Measurements from ENCODE around the gene FRMD4B. TPM values are rescaled to one million over a fixed set of nuclear protein-coding genes. Genes with fewer than 3 reads are reported as not detected.

Gene FRMD4B
- total and polyA plus RNA-seq, 10 of the 15 experiments (the other 5 are each of a cell fraction or from before 2014, with no cell fraction given), result 3.9 to 11.4 (median 8.0) TPM

DNA sequence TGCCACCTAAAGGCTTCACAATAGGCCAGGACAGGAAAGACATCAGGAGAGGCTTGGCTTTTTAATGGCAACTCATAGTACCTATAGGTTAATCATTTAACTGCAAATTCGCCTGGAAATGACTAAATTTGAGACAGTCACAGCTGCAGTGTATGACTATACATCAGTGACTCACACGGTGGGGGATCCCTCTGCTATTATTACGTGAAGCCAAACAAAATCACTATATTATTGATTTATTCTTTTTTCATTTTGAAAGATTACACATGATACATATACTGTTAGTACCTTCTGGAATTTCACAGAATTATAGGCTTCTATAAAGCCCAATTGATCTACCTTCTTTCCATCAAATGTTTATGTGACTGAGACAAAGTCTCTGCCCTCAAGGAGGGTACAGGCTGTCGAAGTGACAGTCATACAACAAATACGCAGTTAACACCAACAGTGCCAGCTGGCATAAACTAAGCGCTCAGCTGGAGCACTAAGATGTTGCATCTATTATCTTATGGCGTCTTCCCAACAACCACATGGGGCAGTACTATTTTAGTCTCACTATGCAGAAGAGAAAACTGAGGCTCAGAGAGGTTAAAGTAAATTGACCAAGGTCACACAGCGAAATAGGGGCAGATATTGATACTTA, 181.5 kb downstream of the FRMD4B start (continued):
- TF ChIP-seq, protein P1, sequence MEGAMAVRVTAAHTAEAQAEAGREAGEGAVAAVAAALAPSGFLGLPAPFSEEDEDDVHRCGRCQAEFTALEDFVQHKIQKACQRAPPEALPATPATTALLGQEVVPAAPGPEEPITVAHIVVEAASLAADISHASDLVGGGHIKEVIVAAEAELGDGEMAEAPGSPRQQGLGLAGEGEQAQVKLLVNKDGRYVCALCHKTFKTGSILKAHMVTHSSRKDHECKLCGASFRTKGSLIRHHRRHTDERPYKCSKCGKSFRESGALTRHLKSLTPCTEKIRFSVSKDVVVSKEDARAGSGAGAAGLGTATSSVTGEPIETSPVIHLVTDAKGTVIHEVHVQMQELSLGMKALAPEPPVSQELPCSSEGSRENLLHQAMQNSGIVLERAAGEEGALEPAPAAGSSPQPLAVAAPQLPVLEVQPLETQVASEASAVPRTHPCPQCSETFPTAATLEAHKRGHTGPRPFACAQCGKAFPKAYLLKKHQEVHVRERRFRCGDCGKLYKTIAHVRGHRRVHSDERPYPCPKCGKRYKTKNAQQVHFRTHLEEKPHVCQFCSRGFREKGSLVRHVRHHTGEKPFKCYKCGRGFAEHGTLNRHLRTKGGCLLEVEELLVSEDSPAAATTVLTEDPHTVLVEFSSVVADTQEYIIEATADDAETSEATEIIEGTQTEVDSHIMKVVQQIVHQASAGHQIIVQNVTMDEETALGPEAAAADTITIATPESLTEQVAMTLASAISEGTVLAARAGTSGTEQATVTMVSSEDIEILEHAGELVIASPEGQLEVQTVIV (IDR thresholded peaks at IDR 0.05; ENCODE audit: borderline replicate concordance, partially characterized antibody), result no peak
- TF ChIP-seq TCF3 (IDR thresholded peaks at IDR 0.05; ENCODE audit: borderline replicate concordance, insufficient read depth, low read depth, low read length) (0 out of 2 replicates have a peak, but pooled peaks have one; percentile 9), FOXM1 (IDR thresholded peaks at IDR 0.05; ENCODE audit: low read depth, low read length) (peak; percentile 43; the same call in 1 of the 2 replicates), ZBED1 (IDR thresholded peaks at IDR 0.05; ENCODE audit: borderline replicate concordance) (0 out of 2 replicates have a peak, but pooled peaks have one; percentile 64), IKZF2 (IDR thresholded peaks at IDR 0.05) (peak; percentile 37 to 53; a peak in 1 of 4 replicates), EP300 (IDR thresholded peaks at IDR 0.05; ENCODE audit: borderline replicate concordance in 1 of 2, control insufficient read depth in 1 of 2, low read depth in 2 of 2, low read length in 2 of 2) (peak in 1 of 2 experiments; percentile 57; a peak in 1 of 4 replicates), IRF4 (IDR thresholded peaks at IDR 0.05; ENCODE audit: low read depth, low read length) (peak; percentile 44; the same call in 1 of the 2 replicates), DPF2 (IDR thresholded peaks at IDR 0.05) (peak; percentile 70; the same call in 1 of the 2 replicates), JUND (IDR thresholded peaks at IDR 0.05; ENCODE audit: low read depth, low read length) (0 out of 2 replicates have a peak, but pooled peaks have one; percentile 42), MTA2 (IDR thresholded peaks at IDR 0.05; ENCODE audit: low read depth) (peak; percentile 61), BHLHE40 (IDR thresholded peaks at IDR 0.05; ENCODE audit: borderline replicate concordance in 1 of 2, low read depth in 2 of 2, low read length in 1 of 2) (no peak; a peak in 1 of 4 replicates), BMI1 (IDR thresholded peaks at IDR 0.05; ENCODE audit: borderline replicate concordance) (no peak)
- TF ChIP-seq, protein P2, sequence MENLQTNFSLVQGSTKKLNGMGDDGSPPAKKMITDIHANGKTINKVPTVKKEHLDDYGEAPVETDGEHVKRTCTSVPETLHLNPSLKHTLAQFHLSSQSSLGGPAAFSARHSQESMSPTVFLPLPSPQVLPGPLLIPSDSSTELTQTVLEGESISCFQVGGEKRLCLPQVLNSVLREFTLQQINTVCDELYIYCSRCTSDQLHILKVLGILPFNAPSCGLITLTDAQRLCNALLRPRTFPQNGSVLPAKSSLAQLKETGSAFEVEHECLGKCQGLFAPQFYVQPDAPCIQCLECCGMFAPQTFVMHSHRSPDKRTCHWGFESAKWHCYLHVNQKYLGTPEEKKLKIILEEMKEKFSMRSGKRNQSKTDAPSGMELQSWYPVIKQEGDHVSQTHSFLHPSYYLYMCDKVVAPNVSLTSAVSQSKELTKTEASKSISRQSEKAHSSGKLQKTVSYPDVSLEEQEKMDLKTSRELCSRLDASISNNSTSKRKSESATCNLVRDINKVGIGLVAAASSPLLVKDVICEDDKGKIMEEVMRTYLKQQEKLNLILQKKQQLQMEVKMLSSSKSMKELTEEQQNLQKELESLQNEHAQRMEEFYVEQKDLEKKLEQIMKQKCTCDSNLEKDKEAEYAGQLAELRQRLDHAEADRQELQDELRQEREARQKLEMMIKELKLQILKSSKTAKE (IDR thresholded peaks at IDR 0.05; ENCODE audit: low read depth, poor library complexity, severe bottlenecking), result peak; percentile 29
- TF ChIP-seq, protein P3, sequence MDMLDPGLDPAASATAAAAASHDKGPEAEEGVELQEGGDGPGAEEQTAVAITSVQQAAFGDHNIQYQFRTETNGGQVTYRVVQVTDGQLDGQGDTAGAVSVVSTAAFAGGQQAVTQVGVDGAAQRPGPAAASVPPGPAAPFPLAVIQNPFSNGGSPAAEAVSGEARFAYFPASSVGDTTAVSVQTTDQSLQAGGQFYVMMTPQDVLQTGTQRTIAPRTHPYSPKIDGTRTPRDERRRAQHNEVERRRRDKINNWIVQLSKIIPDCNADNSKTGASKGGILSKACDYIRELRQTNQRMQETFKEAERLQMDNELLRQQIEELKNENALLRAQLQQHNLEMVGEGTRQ (IDR thresholded peaks at IDR 0.05; ENCODE audit: borderline replicate concordance, low read depth, low read length), result no peak
